ENCODE data around the gene ADGRL3.

The ADGRL3 gene

DNA sequence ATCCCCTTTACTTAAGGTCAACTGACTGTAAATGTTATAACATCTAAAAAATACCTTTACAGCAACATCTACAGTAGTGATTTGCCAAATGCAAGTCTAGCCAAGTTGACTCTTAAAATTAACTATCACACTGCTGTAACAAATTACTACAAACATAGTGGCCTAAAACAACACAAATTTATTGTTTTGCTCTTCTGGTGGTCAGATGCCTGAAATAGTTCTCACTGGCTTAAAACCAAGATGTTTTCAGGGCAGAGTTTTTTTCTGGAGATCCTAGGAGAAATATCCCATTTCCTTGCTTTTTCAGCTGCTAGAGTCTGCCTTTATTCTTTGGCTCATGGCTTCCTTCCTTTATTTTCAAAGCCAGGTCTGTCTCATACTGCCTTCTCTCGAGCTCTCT is 120.5 kb downstream of the ADGRL3 start (continued):
- TF ChIP-seq, protein P1, sequence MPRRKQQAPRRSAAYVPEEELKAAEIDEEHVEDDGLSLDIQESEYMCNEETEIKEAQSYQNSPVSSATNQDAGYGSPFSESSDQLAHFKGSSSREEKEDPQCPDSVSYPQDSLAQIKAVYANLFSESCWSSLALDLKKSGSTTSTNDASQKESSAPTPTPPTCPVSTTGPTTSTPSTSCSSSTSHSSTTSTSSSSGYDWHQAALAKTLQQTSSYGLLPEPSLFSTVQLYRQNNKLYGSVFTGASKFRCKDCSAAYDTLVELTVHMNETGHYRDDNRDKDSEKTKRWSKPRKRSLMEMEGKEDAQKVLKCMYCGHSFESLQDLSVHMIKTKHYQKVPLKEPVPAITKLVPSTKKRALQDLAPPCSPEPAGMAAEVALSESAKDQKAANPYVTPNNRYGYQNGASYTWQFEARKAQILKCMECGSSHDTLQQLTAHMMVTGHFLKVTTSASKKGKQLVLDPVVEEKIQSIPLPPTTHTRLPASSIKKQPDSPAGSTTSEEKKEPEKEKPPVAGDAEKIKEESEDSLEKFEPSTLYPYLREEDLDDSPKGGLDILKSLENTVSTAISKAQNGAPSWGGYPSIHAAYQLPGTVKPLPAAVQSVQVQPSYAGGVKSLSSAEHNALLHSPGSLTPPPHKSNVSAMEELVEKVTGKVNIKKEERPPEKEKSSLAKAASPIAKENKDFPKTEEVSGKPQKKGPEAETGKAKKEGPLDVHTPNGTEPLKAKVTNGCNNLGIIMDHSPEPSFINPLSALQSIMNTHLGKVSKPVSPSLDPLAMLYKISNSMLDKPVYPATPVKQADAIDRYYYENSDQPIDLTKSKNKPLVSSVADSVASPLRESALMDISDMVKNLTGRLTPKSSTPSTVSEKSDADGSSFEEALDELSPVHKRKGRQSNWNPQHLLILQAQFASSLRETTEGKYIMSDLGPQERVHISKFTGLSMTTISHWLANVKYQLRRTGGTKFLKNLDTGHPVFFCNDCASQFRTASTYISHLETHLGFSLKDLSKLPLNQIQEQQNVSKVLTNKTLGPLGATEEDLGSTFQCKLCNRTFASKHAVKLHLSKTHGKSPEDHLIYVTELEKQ (tag by site-specific recombination; IDR thresholded peaks at IDR 0.05; ENCODE audit: borderline replicate concordance): no peak
- TF ChIP-seq, protein P2, sequence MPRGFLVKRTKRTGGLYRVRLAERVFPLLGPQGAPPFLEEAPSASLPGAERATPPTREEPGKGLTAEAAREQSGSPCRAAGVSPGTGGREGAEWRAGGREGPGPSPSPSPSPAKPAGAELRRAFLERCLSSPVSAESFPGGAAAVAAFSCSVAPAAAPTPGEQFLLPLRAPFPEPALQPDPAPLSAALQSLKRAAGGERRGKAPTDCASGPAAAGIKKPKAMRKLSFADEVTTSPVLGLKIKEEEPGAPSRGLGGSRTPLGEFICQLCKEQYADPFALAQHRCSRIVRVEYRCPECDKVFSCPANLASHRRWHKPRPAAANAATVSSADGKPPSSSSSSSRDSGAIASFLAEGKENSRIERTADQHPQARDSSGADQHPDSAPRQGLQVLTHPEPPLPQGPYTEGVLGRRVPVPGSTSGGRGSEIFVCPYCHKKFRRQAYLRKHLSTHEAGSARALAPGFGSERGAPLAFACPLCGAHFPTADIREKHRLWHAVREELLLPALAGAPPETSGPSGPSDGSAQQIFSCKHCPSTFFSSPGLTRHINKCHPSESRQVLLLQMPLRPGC (tag by site-specific recombination; IDR thresholded peaks at IDR 0.05): no peak
- TF ChIP-seq ZNF174 (tag by site-specific recombination; IDR thresholded peaks at IDR 0.05) (no peak), ZNF791 (tag by site-specific recombination; IDR thresholded peaks at IDR 0.05) (no peak), TCF7L2 (IDR thresholded peaks at IDR 0.05; ENCODE audit: borderline replicate concordance, low read depth, low read length) (no peak), ZNF629 (tag by site-specific recombination; IDR thresholded peaks at IDR 0.05) (no peak), ZNF548 (tag by site-specific recombination; IDR thresholded peaks at IDR 0.05) (no peak), EGR2 (tag by site-specific recombination; IDR thresholded peaks at IDR 0.05; ENCODE audit: low read depth) (no peak), PRDM1 (tag by site-specific recombination; IDR thresholded peaks at IDR 0.05) (no peak), ZNF335 (tag by site-specific recombination; conservative IDR thresholded peaks at IDR 0.05) (no peak), ZNF292 (tag by site-specific recombination; IDR thresholded peaks at IDR 0.05; ENCODE audit: borderline replicate concordance, low read depth) (no peak), ZNF155 (tag by site-specific recombination; IDR thresholded peaks at IDR 0.05) (no peak), KLF1 (tag by site-specific recombination; IDR thresholded peaks at IDR 0.05) (no peak), ZFHX2 (tag by site-specific recombination; conservative IDR thresholded peaks at IDR 0.05) (no peak)
- TF ChIP-seq, protein P3, sequence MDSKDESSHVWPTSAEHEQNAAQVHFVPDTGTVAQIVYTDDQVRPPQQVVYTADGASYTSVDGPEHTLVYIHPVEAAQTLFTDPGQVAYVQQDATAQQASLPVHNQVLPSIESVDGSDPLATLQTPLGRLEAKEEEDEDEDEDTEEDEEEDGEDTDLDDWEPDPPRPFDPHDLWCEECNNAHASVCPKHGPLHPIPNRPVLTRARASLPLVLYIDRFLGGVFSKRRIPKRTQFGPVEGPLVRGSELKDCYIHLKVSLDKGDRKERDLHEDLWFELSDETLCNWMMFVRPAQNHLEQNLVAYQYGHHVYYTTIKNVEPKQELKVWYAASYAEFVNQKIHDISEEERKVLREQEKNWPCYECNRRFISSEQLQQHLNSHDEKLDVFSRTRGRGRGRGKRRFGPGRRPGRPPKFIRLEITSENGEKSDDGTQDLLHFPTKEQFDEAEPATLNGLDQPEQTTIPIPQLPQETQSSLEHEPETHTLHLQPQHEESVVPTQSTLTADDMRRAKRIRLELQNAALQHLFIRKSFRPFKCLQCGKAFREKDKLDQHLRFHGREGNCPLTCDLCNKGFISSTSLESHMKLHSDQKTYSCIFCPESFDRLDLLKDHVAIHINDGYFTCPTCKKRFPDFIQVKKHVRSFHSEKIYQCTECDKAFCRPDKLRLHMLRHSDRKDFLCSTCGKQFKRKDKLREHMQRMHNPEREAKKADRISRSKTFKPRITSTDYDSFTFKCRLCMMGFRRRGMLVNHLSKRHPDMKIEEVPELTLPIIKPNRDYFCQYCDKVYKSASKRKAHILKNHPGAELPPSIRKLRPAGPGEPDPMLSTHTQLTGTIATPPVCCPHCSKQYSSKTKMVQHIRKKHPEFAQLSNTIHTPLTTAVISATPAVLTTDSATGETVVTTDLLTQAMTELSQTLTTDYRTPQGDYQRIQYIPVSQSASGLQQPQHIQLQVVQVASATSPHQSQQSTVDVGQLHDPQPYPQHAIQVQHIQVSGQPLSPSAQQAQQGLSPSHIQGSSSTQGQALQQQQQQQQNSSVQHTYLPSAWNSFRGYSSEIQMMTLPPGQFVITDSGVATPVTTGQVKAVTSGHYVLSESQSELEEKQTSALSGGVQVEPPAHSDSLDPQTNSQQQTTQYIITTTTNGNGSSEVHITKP (tag by site-specific recombination; IDR thresholded peaks at IDR 0.05): no peak
- TF ChIP-seq, protein P4, sequence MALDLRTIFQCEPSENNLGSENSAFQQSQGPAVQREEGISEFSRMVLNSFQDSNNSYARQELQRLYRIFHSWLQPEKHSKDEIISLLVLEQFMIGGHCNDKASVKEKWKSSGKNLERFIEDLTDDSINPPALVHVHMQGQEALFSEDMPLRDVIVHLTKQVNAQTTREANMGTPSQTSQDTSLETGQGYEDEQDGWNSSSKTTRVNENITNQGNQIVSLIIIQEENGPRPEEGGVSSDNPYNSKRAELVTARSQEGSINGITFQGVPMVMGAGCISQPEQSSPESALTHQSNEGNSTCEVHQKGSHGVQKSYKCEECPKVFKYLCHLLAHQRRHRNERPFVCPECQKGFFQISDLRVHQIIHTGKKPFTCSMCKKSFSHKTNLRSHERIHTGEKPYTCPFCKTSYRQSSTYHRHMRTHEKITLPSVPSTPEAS (tag by site-specific recombination; IDR thresholded peaks at IDR 0.05): no peak

DNA sequence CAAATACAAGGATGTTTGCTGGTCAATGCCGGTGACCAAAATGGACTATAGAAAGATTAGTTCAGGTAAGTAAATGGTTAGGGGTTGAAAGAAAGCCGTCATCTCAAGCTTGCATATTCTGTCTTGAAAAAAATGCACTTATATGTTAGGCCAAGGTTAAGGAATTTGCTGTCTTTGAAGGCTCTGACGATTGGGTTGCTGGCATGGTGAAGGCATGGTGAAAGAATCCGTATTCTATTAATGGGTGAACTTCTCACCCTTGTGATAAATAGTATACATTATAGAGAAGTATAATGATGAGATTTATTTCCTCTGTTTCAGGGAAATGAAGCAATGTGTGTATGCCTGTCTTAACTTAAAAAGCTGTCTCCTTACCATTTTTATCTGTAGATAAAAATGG is 132.6 kb downstream of the ADGRL3 start:
- ChIA-PET POLR2A (no interaction called here), CTCF (interaction anchor here (0.6 kb wide), 1 partner anchor 27 kb away, joined by 3 read pairs; no protein-coding TSS in a partner anchor)
- Histone ChIP-seq H3K4me3 (ENCODE audit: low read depth, low read length) (no peak overlapping the region), H3K9me3 (ENCODE audit: control insufficient read depth, insufficient read depth, low read depth, low read length) (no peaks in the 10 kb centered on the region), H3K27ac (ENCODE audit: extremely low read depth, low read depth, low read length) (no peak overlapping the region), H3K4me1 (ENCODE audit: control insufficient read depth, insufficient read depth, low read length) (no peaks in the 10 kb centered on the region), H3K36me3 (ENCODE audit: control insufficient read depth in 2 of 2, insufficient read depth in 1 of 2, low read length in 2 of 2) (no peaks in the 10 kb centered on the region)
- TF ChIP-seq ZNF768 (tag by site-specific recombination; IDR thresholded peaks at IDR 0.05): no peak
- TF ChIP-seq, protein P1 (tag by site-specific recombination; IDR thresholded peaks at IDR 0.05; ENCODE audit: borderline replicate concordance): no peak
- TF ChIP-seq ZNF266 (tag by site-specific recombination; IDR thresholded peaks at IDR 0.05; ENCODE audit: low read depth): no peak
- TF ChIP-seq KLF7 (tag by site-specific recombination; IDR thresholded peaks at IDR 0.05; ENCODE audit: borderline replicate concordance): no peak
- TF ChIP-seq ZNF433 (tag by site-specific recombination; IDR thresholded peaks at IDR 0.05; ENCODE audit: low read depth): no peak
- TF ChIP-seq, protein P5, sequence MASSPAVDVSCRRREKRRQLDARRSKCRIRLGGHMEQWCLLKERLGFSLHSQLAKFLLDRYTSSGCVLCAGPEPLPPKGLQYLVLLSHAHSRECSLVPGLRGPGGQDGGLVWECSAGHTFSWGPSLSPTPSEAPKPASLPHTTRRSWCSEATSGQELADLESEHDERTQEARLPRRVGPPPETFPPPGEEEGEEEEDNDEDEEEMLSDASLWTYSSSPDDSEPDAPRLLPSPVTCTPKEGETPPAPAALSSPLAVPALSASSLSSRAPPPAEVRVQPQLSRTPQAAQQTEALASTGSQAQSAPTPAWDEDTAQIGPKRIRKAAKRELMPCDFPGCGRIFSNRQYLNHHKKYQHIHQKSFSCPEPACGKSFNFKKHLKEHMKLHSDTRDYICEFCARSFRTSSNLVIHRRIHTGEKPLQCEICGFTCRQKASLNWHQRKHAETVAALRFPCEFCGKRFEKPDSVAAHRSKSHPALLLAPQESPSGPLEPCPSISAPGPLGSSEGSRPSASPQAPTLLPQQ (tag by site-specific recombination; IDR thresholded peaks at IDR 0.05): no peak
- TF ChIP-seq ZBTB21 (tag by site-specific recombination; IDR thresholded peaks at IDR 0.05): no peak
- no peak for TF ChIP-seq TCF7L2 (IDR thresholded peaks at IDR 0.05; ENCODE audit: borderline replicate concordance, low read depth, low read length)

Measured in HEK293 (cell line).